GM19023 (cell line): ENCODE results near the gene CIAO2A.
"Not testable (repeated sequence)": the region's sequence is repeated elsewhere in the genome, so short reads cannot be mapped to it uniquely, and the experiment has no call there.

Source experiments
- ATAC-seq: cut with Tn5 transposase; IDR thresholded peaks from one replicate; pipeline ENCODE4 v1.9.1; 2021; ENCODE audit warnings: mild to moderate bottlenecking, moderate library complexity; ENCODE audit not compliant: unreplicated experiment

CIAO2A gene

GRCh38 chr15:64112073-64112772, 18.6 kb upstream of the CIAO2A start:
- no peak for ATAC-seq

DNA sequence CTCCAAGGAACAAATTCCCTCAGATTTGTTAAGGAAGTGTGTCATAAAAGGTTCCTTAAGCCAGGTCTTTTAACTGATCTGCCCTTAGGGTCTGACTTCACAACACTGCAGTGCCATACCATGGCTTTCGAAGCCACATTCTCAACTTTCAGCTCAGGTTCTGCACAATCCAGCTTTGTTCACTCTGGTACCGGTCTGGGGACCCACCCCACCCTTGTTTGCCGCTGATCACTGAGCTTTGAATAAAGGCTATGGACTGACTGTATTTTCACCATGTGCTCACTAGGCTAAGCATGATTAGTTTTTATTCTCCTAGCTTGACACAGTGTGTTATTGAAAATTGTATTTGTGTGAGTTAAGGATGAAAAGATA, 18.0 kb upstream of the CIAO2A start:
- no peak for ATAC-seq

GRCh38 chr15:64110950-64111678, 17.5 kb upstream of the CIAO2A start:
- no peak for ATAC-seq

- ATAC-seq: not testable (repeated sequence)
Measured at GRCh38 chr15:64110108-64110701, 16.6 kb upstream of the CIAO2A start.

GRCh38 chr15:64107337-64107736, 13.7 kb upstream of the CIAO2A start:
- ATAC-seq: no peak

DNA sequence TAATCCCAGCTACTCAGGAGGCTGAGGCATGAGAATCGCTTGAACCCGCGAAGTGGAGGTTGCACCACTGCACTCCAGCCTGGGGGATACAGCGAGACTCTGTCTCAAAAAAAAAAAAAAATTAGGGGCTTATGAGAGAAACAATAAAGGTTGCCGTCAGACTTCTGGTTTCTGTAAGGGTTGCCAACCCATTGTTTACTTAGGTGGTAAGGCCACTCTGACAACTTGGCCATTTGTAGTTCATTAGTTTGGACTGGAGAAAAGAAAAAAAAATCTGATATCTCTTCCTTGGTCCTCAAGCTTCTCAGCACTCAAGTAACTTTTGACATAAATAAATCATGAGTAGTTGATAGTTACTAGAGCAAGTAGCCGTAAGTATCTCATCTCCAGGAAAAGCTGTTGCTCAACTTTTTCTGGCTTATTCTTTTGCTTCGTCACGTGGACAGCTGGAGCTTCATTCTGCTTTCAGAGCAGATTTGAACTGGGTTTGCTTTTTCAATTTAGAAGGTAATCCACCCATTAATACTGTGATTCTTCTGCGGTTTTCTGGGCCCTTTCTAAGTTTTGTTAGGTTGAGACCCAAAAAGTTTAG, 11.6 kb upstream of the CIAO2A start:
- ATAC-seq: no peak

GRCh38 chr15:64102497-64102896, 8.9 kb upstream of the CIAO2A start:
- no peak for ATAC-seq

DNA sequence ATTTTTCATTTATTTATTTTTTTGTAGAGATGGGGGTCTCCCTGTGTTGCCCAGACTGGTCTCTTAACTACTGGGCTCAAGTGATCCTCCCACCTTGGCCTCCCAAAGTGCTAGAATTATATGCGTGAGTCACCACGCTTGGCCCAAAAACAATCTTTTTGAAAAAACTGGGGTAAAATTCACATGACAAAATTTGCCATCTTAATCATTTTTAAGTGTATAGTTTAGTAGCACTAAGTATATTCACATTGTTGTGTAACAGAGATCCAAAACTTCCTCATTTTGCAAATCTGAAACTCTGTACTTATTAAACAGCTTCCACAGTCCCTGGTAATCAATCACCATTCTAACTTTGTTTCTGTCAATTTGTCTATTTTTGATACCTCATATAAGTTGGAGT, 7.3 kb upstream of the CIAO2A start:
- no peak for ATAC-seq

DNA sequence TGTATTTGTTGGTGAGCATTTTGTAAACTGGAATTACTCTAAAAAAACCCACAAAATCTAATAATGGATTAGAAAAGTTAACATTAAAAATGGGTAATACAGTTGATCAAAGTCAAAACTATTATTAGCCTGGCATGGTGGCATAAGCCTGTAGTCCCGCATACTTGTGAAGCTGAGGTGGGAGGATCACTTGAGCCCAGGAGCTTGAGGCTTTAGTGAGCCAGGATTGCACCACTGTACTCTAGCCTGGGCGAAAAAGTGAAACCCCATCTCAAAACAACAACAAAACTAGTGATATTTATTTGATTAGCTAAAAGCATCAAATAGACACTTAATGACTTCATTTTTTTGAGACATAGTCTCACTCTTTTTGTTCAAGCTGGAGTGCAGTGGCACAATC, 5.7 kb upstream of the CIAO2A start:
- no peak for ATAC-seq

DNA sequence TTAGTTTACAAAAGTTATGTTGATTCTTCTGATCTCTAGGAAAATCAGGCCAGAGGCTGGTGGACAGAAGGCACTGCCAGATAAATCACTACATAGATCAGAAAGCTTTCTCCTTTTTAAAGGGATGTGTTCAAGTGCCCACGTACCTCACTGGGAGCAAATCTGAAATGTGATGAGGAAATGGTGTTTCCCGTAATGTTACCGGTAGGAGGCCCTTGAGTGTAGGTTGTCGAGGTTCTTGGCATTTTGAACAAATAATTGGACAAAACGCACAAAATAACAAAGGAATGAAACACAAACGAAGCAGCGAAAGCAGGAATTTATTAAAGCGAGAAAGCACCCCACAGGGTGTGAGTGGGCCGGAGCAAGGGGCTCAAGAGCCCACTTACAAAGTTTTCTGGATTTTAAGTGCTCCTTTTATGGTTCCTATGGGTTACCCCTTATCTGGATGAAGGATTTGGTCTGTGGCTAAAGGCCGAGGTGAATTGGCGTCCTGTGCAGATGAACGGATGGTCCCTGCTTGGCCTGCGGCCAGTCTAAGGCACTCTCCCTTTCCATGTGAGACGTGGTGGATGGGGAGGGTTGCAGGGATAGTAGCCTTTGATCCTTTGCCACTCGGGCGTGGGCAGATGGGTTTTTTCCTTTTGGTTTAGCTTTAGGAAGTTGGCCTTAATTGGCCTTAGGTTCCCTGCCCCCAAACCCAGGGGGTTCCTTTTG, 3.2 kb upstream of the CIAO2A start:
- ATAC-seq: no peak

- ATAC-seq: peak; percentile 41
Measured at GRCh38 chr15:64095795-64096667, 2.4 kb upstream of the CIAO2A start, which contains the start of gene SNX1. Gene SNX1, plus strand, starts transcription at chr15:64095982. Its CDS starts 32 bp downstream, at chr15:64096014.

DNA sequence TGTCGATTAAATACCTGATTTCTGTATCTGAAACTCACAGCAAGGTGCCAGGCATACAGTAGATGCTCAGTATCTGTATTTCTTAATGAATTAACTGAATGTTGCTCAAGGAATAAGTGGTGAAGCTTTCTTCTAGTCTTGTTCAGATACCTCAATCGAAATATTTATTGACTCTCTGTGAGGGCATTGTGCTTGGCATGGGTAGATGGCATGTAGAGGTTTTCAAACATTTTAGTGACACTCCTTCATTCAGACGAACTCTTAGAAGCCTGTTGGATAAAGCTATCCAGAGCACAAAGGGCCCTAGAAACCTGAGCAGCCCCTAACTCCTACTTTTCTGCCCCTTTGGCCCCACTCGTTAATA, 1.8 kb upstream of the CIAO2A start:
- ATAC-seq: no peak

- ATAC-seq: peak; percentile 23
Measured at GRCh38 chr15:64092864-64093626, 593 bp downstream of the CIAO2A start.

DNA sequence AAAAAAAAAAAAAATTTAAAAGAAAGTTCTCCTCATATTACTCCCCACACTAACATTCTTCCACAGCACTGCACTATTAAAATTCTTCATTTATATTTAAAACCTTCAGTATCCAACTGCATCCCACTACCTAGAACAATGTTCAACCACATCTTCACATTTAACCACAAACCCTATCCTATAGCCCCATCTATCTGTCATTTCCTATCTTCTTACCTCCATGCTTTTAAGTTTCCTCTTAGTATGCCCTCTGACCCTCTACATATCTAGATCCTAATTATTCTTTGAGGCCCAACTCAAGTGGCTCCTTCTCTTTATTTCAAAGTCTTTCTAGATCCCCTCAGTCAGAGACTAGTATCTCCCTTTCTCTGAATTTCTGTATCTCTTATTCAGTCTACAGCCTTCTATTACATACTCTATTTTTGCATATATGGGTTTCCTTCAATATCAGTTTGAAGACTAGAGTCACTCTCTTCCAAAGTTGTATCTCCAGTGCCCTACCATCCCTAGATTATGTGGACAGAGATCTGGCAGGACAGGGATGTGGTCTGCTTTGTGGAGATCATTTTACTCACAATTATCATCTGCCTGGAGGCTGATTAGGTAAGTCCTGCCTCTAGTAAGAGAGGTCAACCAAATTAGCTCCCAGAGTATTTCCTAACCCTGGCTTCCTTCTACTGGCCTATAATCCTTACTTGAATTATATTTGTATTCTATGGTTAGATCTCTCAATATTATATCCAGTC, 1.4 kb downstream of the CIAO2A start:
- no peak for ATAC-seq

DNA sequence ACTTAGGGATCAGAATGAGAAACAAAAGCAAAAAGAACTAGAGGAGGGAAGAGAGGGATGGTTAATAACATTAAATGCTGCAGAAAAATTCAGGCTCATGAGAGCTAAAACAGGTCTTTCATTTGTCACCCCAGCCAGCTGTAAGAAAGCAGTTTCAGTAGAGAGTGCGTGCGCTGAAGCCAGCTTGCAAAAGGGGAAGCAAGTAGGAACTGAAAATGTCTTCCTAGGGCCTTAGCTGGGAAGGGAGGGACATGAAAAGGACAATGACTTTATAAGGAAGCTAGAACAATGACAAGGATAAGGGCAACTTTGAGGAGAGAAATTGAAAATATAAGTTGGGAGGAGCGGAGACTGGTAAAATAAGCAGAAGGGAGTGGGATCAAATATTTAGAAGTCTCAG, 3.1 kb downstream of the CIAO2A start:
- no peak for ATAC-seq

DNA sequence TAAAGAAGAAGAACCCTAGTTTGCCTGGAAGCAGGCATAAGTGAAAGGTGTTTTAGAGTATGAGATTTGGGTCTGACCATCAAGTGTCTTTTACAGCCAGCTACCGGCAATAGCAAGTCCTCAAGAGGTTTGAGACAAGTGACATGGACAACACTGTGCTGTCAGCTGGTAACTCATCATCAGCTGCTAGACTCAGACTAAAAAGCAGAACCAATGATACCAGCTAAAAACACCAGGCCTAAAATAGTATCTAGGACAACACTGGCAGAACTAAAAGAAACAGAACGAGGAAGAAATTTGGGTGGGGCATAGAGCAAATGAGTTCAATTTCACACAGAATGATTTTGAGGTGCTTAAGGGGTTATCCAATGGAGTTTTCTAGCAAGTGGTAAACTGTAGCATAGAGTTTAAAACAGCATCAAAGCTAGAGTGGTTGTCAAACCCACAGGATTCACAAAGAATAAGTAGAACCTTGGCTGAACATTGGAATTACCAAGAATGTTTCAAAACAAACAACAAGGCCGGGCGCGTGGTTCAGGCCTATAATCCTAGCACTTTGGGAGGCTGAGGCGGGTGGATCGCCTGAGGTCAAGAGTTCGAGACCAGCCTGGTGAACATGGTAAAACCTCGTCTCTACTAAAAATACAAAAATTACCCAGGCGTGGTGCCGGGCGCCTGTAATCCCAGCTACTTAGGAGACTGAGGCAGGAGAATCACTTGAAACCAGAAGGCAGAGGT, 3.9 kb downstream of the CIAO2A start:
- no peak for ATAC-seq

DNA sequence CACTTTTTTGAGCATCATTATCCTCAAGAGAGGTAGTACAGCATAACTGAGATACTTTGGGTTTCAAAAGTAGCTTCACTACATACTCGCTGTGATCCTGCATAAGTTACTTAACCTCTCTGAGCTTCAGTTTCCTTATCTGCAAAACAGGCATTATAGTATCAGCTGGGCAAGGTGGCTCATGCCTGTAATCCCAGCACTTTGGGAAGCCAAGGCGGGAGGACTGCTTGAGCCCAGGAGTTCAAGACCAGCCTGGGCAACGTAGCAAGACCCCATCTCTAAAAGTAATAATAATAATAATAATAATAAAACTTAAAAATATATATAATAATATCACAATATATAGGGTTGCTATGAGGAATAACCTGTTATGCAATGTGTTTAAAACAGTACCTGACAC, 10.9 kb downstream of the CIAO2A start:
- no peak for ATAC-seq

DNA sequence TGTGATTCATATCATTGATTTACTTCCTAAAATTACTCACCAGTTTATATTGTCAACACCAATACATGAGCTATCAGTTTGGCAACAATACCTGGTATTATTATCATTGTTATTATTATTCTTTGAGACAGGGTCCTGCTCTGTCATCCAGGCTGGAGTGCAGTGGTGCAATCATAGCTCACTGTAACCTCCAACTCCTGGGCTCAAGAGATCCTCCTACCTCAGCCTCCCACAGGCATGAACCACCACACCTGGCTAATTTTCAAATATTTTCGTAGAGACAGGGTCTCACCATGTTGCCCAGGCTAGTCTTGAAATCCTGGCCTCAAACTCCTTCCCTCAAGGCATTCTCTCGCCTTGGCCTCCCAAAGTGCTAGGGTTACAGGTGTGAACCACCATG, 20.1 kb downstream of the CIAO2A start:
- not testable (repeated sequence) for ATAC-seq
